HepG2 (cell line): ENCODE measurements around the gene DNAAF1. TPM values are rescaled to one million over a fixed set of nuclear protein-coding genes. Genes with fewer than 3 reads are reported as not detected.
A peak's percentile ranks its signal among the peaks of the same experiment; 100 is the strongest.

ENCODE experiments used
- BHLHE40 ChIP-seq: IDR thresholded peaks from 2 replicates; pipeline ENCODE4 v1.6.1; 2011; ENCODE audit warnings: low read length, improper control_type of control experiment
- GTF2F1 ChIP-seq: fragments of 150-350 bp; IDR thresholded peaks from 2 replicates; pipeline ENCODE4 v1.6.1; 2014; ENCODE audit warnings: low read length
- HNF4G ChIP-seq, 2 experiments: sonication (generic) in 1 of 2; formaldehyde crosslinking in 1 of 2; IDR thresholded peaks; 2 replicates each; pipeline versions ENCODE4 v1.4.0 to v1.6.1; 2011 to 2020; ENCODE audit warnings: borderline replicate concordance in 2 of 2, low read depth in 2 of 2, mild to moderate bottlenecking in 2 of 2, low read length in 1 of 2, missing genetic modification reagents in 1 of 2, moderate library complexity in 1 of 2
- JUND ChIP-seq: sonication (generic); formaldehyde crosslinking; IDR thresholded peaks from 2 replicates; pipeline ENCODE4 v1.8.0; 2022; ENCODE audit warnings: mild to moderate bottlenecking, missing genetic modification reagents
- MIXL1 ChIP-seq: IDR thresholded peaks from 2 replicates; pipeline ENCODE4 v1.6.1; 2016
- NFKBIZ ChIP-seq: IDR thresholded peaks from 2 replicates; pipeline ENCODE4 v1.6.1; 2018; ENCODE audit warnings: missing genetic modification reagents, missing compliant biosample characterization
- POLR2A ChIP-seq, 2 experiments: IDR thresholded peaks; 2 replicates each; pipeline ENCODE4 v1.6.1; 2011; ENCODE audit warnings: low read depth in 2 of 2, low read length in 2 of 2, mild to moderate bottlenecking in 1 of 2, moderate library complexity in 1 of 2; ENCODE audit not compliant: insufficient read depth in 1 of 2
- RAD21 ChIP-seq: fragments of 450-650 bp; formaldehyde crosslinking; IDR thresholded peaks from 2 replicates; pipeline ENCODE4 v1.5.0; 2020; ENCODE audit warnings: mild to moderate bottlenecking
- SATB2 ChIP-seq: sonication (generic); formaldehyde crosslinking; IDR thresholded peaks from 2 replicates; pipeline ENCODE4 v1.5.0; 2020; ENCODE audit warnings: missing genetic modification reagents
- SCMH1 ChIP-seq: sonication (generic); formaldehyde crosslinking; IDR thresholded peaks from 2 replicates; pipeline ENCODE4 v1.9.0; 2021; ENCODE audit warnings: missing genetic modification reagents, mild to moderate bottlenecking, borderline replicate concordance
- SIN3B ChIP-seq: fragments of 150-350 bp; IDR thresholded peaks from 2 replicates; pipeline ENCODE4 v1.6.1; 2014; ENCODE audit warnings: low read length
- TGIF2 ChIP-seq: IDR thresholded peaks from 2 replicates; pipeline ENCODE4 v1.6.1; 2016; ENCODE audit warnings: control low read depth, missing compliant biosample characterization
- XRCC5 ChIP-seq: fragments of 200-400 bp; formaldehyde crosslinking; optimal IDR thresholded peaks from 2 replicates; pipeline ENCODE3; 2017; ENCODE audit warnings: mild to moderate bottlenecking, low read length
- ZMAT3 ChIP-seq: sonication (generic); formaldehyde crosslinking; conservative IDR thresholded peaks from 2 replicates; pipeline ENCODE4 v1.7.0; 2021; ENCODE audit warnings: missing genetic modification reagents
- ZNF776 ChIP-seq: sonication (generic); formaldehyde crosslinking; IDR thresholded peaks from 2 replicates; pipeline ENCODE4 v1.4.0; 2020; ENCODE audit warnings: mild to moderate bottlenecking, missing genetic modification reagents
- ZNF788 ChIP-seq: sonication (generic); formaldehyde crosslinking; IDR thresholded peaks from 2 replicates; pipeline ENCODE4 v1.5.0; 2020; ENCODE audit warnings: mild to moderate bottlenecking, missing genetic modification reagents, borderline replicate concordance
- ZSCAN12 ChIP-seq: sonication (generic); formaldehyde crosslinking; IDR thresholded peaks from 2 replicates; pipeline ENCODE4 v1.9.0; 2021; ENCODE audit warnings: mild to moderate bottlenecking, missing genetic modification reagents
- polyA plus RNA-seq, 8 experiments: library from polyadenylated mRNA; depleted of rRNA in 3 of 8; stranded (reverse) in 7 of 8; unstranded in 1 of 8; fragments of >200 nt; fragmentation: Illumina TruSeq in 4 of 8; extraction: Trizol in 4 of 8; gene quantifications; 2 replicates each; pipeline versions ENCODE4 v1.2.1 to v1.2.3, GENCODE V29; 2011 to 2016; ENCODE audit warnings: low read depth in 4 of 8, missing spikeins in 1 of 8, mixed read lengths in 1 of 8; ENCODE audit not compliant: insufficient read depth in 1 of 8
- total RNA-seq, 5 experiments: library from RNA; depleted of rRNA; stranded (reverse); fragments of >200 nt; fragmentation: Illumina TruSeq; extraction: Trizol; gene quantifications; 2 replicates each; pipeline ENCODE4 v1.2.3, GENCODE V29; 2016; ENCODE audit warnings: low read depth in 1 of 5
- TF ChIP-seq, protein P1 (sequence below): sonication (generic); formaldehyde crosslinking; IDR thresholded peaks from 2 replicates; pipeline ENCODE4 v1.4.0; 2020; ENCODE audit warnings: low read depth, mild to moderate bottlenecking, missing genetic modification reagents
- TF ChIP-seq, protein P2 (sequence below): sonication (generic); formaldehyde crosslinking; IDR thresholded peaks from 2 replicates; pipeline ENCODE4 v1.4.0; 2020; ENCODE audit warnings: mild to moderate bottlenecking, low read depth, missing genetic modification reagents
- TF ChIP-seq, protein P3 (sequence below): sonication (generic); formaldehyde crosslinking; IDR thresholded peaks from 2 replicates; pipeline ENCODE4 v1.4.0; 2020; ENCODE audit warnings: mild to moderate bottlenecking, missing genetic modification reagents, borderline replicate concordance
- TF ChIP-seq, protein P4 (sequence below): IDR thresholded peaks from 2 replicates; pipeline ENCODE4 v1.6.1; 2012; ENCODE audit warnings: inconsistent platforms
- TF ChIP-seq, protein P5 (sequence below): sonication (generic); formaldehyde crosslinking; IDR thresholded peaks from 2 replicates; pipeline ENCODE4 v1.4.0; 2020; ENCODE audit warnings: missing genetic modification reagents, borderline replicate concordance

DNAAF1 gene
- total and polyA plus RNA-seq, 2 of the 13 experiments (the other 11 are each of a cell fraction or from before 2014, with no cell fraction given), result 0.04 TPM; not detected in 1

DNA sequence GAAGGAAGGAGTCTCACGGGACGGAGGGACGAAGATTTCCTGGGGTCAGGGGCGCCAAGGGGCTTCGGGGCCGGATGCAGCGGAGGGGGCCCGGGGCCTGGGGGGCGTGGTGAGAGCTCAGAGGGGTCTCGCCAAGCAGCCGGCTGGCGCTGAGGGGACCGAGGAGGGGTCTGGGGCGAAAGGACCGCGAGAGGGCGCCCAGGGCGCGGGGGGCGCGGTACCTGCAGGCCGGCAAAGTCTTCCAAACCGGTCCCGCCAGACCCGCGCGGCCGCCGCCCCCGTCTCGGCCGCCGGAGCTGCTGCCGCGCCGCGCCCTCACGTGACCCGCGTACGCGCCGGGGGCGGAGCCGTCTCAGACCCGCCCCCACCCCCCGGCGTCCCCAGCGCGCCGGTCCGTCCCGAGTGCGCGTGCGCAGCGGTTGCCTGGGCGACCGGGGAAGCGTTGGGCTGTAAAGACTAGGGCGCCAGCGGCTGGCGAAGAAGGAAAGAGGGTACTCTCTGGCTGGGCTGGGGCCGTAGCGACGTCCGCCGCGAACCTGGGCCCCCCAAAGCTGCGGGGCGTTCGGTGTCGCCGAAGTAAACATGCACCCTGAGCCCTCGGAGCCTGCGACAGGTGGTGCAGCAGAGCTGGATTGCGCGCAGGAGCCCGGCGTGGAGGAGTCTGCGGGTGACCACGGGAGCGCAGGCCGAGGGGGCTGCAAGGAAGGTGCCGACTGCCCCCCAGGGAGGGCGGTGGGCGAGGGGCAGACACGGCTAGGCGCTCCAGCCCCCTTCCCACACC, at the start of gene DNAAF1, which contains the start of gene HSDL1 (continued):
- TF ChIP-seq, protein P1, sequence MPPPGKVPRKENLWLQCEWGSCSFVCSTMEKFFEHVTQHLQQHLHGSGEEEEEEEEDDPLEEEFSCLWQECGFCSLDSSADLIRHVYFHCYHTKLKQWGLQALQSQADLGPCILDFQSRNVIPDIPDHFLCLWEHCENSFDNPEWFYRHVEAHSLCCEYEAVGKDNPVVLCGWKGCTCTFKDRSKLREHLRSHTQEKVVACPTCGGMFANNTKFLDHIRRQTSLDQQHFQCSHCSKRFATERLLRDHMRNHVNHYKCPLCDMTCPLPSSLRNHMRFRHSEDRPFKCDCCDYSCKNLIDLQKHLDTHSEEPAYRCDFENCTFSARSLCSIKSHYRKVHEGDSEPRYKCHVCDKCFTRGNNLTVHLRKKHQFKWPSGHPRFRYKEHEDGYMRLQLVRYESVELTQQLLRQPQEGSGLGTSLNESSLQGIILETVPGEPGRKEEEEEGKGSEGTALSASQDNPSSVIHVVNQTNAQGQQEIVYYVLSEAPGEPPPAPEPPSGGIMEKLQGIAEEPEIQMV, result peak; percentile 49; the same call in 1 of the 2 replicates
- TF ChIP-seq ZNF788 (CRISPR knock-in tag) (no peak), TGIF2 (CRISPR knock-in tag) (peak; percentile 61; the same call in 1 of the 2 replicates), RAD21 (CRISPR knock-in tag) (peak; percentile 56), HNF4G (IDR thresholded peaks at IDR 0.05; ENCODE audit: borderline replicate concordance, low read depth, low read length) (no peak), HNF4G (CRISPR knock-in tag; IDR thresholded peaks at IDR 0.05; ENCODE audit: borderline replicate concordance, low read depth) (0 out of 2 replicates have a peak, but pooled peaks have one; percentile 38), MIXL1 (CRISPR knock-in tag) (no peak), GTF2F1 (no peak), SIN3B (peak; percentile 45; the same call in 1 of the 2 replicates), ZMAT3 (peak; percentile 52; the same call in 1 of the 2 replicates), SATB2 (CRISPR knock-in tag) (0 out of 2 replicates have a peak, but pooled peaks have one; percentile 36), XRCC5 (peak; percentile 27), ZSCAN12 (CRISPR knock-in tag) (no peak), JUND (CRISPR knock-in tag) (no peak), ZNF776 (CRISPR knock-in tag) (0 out of 2 replicates have a peak, but pooled peaks have one; percentile 20), SCMH1 (CRISPR knock-in tag) (no peak), NFKBIZ (0 out of 2 replicates have a peak, but pooled peaks have one; percentile 40), BHLHE40 (peak; percentile 98), POLR2A (IDR thresholded peaks at IDR 0.05; ENCODE audit: insufficient read depth in 1 of 2, low read depth in 2 of 2, low read length in 2 of 2) (peak; percentile 55 to 80)
- TF ChIP-seq, protein P2, sequence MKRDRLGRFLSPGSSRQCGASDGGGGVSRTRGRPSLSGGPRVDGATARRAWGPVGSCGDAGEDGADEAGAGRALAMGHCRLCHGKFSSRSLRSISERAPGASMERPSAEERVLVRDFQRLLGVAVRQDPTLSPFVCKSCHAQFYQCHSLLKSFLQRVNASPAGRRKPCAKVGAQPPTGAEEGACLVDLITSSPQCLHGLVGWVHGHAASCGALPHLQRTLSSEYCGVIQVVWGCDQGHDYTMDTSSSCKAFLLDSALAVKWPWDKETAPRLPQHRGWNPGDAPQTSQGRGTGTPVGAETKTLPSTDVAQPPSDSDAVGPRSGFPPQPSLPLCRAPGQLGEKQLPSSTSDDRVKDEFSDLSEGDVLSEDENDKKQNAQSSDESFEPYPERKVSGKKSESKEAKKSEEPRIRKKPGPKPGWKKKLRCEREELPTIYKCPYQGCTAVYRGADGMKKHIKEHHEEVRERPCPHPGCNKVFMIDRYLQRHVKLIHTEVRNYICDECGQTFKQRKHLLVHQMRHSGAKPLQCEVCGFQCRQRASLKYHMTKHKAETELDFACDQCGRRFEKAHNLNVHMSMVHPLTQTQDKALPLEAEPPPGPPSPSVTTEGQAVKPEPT, result no peak
- TF ChIP-seq, protein P3, sequence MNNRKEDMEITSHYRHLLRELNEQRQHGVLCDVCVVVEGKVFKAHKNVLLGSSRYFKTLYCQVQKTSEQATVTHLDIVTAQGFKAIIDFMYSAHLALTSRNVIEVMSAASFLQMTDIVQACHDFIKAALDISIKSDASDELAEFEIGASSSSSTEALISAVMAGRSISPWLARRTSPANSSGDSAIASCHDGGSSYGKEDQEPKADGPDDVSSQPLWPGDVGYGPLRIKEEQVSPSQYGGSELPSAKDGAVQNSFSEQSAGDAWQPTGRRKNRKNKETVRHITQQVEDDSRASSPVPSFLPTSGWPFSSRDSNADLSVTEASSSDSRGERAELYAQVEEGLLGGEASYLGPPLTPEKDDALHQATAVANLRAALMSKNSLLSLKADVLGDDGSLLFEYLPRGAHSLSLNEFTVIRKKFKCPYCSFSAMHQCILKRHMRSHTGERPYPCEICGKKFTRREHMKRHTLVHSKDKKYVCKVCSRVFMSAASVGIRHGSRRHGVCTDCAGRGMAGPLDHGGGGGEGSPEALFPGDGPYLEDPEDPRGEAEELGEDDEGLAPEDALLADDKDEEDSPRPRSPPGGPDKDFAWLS, result no peak
- TF ChIP-seq, protein P4, sequence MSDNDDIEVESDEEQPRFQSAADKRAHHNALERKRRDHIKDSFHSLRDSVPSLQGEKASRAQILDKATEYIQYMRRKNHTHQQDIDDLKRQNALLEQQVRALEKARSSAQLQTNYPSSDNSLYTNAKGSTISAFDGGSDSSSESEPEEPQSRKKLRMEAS, result peak; percentile 63
- TF ChIP-seq, protein P5, sequence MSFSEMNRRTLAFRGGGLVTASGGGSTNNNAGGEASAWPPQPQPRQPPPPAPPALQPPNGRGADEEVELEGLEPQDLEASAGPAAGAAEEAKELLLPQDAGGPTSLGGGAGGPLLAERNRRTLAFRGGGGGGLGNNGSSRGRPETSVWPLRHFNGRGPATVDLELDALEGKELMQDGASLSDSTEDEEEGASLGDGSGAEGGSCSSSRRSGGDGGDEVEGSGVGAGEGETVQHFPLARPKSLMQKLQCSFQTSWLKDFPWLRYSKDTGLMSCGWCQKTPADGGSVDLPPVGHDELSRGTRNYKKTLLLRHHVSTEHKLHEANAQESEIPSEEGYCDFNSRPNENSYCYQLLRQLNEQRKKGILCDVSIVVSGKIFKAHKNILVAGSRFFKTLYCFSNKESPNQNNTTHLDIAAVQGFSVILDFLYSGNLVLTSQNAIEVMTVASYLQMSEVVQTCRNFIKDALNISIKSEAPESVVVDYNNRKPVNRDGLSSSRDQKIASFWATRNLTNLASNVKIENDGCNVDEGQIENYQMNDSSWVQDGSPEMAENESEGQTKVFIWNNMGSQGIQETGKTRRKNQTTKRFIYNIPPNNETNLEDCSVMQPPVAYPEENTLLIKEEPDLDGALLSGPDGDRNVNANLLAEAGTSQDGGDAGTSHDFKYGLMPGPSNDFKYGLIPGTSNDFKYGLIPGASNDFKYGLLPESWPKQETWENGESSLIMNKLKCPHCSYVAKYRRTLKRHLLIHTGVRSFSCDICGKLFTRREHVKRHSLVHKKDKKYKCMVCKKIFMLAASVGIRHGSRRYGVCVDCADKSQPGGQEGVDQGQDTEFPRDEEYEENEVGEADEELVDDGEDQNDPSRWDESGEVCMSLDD (CRISPR knock-in tag), result peak; percentile 81
